ELR (cell line): ENCODE measurements around the gene ASTN2.
A peak's percentile ranks its signal among the peaks of the same experiment; 100 is the strongest.

ENCODE experiments used
- DNase-seq: peaks from one replicate; pipeline ENCODE4 v3.0.0-alpha.2; 2015; ENCODE audit warnings: low read depth

The ASTN2 gene

DNA sequence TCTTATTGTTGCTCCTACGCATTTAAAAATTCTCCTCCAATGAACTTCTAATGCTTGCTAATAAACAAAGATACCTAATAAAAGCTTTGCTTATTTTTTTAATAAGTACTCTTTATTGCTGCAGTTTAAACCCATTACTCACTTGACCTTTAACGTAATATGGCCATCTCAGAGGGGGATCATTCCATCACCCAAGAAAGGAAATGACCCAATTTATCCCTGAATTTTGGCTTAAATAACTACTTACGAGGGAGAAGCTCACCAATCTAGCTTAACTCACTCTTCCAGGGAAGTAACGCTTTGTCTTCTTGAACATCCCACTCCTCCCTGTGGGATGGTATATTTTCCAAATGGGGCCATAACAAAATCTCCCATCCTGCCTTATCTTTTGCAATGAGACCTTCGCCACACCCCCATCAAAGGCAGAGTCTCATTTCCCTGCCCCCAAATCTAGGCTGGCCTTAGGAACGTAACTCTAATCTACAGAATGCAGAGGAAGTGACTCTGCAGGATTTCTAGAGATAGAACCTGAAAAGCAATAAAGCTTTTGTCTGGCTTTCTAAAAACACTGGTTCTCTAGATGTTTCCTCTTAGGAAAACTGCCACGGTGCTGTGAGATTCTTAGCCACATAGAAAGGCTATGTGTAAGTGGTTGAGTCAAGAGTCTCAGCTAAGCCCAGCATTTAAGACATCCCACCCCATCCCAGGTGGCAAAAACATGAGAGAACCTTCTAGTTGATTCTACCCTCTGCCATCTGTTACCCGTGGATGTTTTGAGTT is 310.0 kb downstream of the ASTN2 start:
- DNase-seq: no peak

DNA sequence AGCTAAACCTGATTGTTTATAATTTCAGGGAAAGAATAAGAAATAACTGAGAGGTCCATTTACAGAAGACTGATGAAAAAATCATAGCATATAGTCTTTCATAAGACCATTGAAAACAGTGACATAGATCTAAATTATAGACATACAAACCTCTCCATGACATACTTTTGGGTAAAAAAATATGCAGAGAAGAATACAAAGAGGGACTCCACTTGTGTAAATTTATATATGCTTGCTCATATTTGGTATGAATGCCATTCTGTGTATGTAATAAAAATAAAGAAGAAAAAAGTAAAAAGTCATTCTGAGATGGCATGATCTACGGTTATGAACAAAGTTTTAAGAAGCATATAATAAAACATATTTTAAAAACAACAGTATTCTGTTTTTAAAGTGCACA is 310.7 kb downstream of the ASTN2 start:
- no peak for DNase-seq

DNA sequence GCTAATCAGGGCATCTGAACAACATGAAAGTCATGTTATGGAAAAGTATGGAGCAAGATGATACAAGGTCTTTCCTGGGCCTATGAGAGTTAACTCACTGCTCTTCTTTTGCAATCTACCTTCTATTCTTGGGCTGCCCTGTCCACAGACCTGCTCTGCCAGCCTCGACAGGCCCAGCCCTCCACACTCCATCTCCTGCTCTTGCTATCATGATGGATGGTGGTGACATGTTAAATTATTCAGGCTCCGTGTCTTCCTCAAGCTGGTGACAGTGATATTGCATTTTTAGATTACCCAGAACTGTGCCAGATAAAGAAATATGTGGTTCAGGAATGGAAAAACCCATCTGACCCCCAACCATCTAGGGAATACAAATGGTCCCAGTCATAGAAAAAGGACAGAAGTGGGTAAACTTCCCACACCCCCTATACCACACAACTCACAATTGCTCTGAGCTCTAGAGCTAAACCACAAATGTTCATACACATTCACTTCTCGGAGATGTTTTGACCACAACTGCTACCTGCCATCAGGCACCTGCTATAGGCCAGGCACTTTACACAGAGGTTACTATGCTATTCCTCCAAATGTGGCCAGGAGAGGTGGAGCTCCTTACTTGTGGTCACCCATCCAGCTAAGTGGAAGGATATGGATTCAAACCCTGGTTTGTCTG is 311.3 kb downstream of the ASTN2 start:
- DNase-seq: no peak

DNA sequence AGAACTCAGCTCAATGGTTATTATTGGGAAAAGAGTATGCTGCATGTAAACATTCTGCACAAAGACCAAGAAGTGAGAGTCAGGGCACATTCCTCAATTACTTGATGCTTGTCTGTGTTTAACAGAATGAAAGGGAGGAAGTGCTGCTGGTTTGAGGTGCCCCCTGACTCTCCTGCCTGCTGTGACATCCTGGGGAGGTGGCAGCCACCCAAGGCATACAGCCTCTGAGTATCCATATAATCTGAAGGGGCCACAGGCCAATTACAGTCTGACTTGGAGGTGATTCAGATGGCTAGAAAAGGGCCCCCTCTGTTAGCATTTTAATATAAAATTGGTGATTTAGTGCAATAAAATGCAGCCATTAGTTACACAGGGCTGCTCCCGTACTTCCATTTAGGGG is 313.8 kb downstream of the ASTN2 start:
- DNase-seq: no peak

DNA sequence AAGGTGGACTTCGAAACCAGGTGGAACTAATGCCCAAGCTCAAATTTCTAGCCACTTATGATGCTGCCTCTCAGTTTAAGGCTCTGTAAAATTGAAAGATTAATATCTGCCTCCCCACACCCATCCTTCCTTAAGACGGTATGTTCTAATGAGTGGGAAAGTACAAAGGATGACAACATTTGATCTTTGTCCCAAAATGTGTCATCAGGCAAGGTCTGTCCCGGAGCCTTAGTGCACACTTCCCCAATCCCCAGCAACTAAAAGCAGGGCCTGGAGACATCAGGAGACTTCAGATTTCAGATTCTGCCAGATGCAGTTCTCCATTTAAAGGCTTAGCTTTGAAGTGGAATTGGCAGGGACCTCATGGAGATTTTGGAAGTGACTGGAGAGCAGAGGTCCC is 316.5 kb downstream of the ASTN2 start:
- DNase-seq: no peak

DNA sequence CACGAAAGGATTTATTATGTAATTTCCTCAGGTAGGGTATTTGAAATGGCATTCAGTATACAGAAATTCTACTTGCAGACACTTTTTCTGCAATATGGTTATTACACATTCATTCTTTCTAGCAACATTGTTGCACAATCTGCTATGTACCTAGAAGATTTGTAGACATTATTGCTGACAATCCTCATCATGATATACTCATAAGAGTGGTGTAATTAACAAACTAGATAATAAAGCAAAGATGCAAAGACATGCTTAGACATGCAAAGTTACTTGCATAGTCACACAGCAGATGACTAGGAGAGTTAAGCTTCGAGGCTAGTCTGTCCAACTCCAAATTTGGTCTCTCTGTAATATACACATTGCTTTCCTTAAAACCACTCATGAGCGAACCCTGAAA is 317.1 kb downstream of the ASTN2 start:
- no peak for DNase-seq

DNA sequence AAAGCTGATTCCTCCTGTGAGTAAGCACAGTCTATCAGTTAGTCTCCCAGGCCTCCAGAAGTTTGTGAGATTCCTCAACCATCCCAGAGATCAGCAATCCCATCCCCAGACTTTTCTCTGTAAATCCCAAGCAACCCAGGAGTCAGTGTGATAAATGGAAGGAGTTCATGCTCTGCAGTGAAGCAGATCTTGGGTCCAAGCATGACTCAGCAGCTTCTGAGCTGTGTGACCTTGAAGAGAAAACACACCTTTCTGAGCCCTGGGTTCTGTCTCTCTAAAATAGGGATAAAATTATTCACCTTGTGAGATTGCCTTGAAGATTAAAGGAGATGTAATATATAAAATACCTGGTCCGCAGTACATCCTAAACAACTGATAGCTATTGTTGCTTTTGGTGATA is 318.7 kb downstream of the ASTN2 start:
- DNase-seq: no peak

DNA sequence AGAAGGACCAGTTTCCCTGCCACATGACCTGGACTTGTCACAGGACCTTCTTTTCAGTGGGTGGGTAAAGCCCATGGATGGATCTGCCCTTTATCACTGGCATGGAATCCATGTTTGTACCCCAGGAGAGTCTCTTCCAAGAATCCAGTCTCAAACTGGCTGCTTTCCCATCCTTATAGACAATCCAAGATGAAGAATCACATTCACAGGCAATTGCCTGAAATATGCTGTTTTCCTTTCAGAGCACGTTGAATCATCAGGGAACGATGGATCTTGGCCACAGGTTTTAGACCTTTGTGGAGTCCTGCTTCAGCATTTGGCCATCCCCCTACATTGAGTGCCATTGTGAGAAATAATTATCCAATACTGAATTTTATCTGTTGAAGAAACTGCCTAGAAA is 319.8 kb downstream of the ASTN2 start:
- no peak for DNase-seq

DNA sequence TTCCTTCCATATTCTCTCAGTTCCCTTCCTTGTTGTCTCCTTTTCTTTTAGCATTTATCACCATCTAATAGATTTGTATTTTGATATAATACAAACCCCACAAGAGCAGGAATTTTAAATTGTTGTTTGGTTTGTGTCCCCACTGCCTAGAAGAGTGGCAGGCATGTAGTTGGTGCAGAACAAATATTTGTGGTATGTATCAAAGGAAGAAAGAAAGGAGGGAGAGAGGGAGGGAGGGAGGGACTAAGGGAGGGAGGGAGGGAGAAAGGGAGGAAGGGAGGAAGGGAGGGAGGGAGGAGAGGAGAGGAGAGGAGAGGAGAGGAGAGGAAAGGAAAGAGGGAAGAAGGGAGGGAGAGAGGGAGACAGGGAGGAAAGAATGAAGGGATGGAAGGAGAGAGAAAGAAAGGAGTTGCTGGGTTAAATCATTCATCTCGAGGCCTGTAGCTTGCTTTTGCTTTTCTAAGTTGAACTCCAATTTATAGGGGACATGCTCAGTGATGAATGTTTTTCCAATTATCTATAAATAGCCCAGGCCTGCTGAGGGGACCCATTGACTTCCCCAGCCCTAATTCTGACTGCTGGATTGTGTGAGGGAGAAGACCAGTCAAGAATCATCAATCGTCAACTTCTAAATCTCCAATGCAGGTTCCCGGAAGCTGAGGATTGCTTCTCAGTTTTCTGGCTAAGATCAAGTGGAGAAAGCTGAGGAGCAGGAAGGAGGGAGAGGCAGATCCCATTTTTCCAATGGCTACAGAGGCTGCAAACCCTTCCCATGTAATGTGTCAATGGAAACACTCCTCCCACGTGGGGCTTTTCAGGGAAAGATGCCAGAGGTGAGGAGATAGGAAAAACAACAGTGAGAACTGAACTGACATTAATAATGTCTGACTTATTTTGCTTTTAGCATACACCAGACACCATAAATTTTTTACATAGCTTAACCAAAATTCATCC is 320.7 kb downstream of the ASTN2 start:
- DNase-seq: no peak

DNA sequence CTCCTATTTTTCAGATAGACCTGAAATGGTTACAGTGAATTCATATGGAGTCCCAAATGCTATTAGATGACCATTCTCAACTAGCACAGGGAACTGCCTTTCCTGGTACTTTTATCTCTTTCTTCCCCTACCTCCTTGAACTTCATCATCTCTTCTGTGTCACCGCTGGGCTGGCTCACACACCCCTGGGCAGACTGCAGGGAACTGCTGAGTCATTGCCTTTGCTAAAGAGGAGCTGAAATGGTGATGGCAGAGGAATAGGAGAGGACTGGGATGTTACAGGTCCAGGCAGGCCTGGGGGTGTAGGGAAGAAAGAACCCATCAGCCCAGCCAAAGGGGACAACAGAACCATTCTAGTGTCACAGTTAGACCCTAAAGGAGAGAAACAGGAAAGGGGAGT is 322.3 kb downstream of the ASTN2 start:
- DNase-seq: peak; percentile 3

DNA sequence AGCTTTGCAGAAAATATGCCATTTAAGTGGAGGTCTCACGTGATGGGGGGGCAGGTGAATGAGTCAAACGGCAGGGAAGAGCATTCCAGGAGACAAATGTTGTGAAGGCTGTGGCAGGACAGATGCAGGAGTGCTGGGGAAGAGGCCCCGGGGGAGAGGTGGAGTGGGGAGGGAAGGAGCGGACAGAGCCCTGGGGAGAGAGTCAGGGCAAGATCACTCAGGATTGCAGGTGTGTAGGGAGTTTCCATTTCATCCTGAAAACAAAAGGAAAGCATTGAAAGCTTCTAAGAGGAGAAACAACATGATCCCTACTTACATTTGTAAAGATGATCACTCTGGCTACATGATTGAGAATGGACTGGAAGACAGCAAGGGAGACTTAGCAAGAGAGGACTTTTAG is 323.3 kb downstream of the ASTN2 start:
- DNase-seq: no peak

DNA sequence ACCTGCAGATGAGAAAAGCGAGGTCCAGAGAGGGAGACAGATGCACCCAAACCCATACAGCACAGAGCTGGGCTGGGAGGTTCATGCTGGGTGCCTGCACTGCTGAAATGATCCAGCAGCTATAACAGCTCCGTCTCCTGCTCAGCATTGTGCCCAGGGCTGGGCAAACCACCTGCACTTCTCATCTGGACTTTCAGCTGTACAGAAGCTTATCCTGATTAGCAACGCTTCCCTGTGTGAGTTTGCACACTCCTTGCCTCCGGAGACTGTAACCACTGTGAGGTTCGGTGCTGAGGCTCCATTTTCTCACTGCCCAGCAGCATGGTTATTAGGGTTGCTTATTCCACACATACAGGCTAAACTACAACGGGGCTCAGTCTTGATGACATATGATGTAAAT is 326.1 kb downstream of the ASTN2 start:
- DNase-seq: no peak

DNA sequence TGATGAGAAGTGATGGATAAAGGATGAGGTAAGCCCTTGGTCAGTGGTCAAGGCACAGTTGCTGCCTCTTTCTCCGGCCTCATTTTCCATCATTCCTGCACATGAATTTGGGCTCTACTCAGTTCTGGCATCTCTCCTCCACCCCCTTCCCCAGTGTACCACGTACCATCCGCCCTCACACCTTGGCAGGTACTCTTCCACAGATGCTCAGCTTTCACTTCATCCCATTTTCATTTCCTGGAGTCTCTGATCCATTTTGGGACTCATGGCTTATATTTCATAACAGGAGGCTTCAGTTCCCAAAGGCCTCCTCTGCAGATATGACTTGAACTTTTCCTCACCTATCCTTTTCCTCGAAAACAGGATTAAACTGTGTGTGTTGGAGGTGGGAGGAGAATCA is 326.7 kb downstream of the ASTN2 start:
- no peak for DNase-seq

DNA sequence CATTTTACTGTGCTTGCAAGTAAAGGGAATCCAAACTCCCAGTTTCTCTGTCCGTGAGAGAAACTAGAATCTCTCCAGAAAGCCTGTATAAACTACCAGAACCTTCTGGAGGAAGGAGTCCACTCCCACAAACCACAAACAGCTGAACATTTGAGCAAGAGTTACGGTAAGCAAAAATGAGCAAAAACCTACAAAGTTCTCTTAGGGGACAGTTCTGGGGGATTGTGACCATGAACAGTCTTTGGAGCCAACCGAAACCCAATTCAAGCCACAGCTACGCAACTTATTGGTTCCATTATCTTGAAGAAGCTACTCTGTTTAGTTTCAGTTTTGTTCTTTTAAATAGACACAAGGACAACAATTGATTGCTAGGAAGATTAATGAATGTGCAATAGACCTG is 330.6 kb downstream of the ASTN2 start:
- DNase-seq: no peak

DNA sequence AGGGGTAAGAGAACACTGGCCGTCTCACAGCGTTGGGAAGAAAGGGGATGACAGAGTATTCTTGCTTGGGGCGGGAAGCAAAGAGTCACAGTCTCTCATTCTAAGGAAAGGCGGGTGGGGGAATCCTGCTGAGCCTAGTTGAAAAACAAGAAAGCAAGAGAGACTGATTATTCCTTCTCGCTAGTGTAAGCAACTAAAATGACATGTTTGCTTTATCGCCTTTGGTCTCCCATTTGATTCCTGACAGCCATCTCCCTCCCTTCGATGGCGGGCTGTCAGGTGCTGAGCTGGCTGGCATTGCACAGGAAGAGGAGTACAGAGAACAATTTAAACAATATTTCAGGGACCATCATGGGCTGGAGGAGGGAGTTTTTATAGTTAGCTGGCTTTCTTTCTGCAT is 331.3 kb downstream of the ASTN2 start:
- DNase-seq: no peak

DNA sequence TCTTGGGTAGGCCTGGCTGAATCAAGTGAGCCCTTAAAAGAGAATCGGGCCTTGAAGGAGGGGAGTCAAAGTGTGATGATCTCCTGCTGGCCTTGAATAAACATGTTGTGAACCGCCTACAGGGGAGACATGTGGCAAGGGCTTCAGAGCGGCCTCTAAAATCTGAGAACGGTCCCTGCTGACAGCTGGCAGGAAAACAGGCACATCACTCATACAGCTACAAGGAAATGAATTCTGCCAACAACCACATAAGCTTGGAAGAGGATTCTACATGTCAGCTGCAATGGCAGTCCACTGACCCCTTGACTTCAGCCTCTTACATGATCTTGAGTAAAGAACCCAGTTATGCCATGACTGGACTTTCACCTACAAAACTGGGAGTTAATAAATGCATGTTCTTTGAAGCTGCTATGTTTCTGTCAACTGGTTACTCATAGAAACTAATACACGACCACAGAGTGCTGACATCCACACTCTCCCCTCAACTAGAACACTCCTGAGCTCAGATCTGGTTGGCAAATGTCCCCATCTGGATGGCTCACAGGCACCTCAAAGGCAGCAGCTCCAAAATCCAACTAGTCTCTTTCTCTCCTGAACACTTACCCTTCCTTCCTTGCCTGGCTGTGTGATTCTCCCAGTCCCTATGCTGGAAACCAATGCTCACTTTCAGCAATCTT is 333.1 kb downstream of the ASTN2 start:
- DNase-seq: no peak

DNA sequence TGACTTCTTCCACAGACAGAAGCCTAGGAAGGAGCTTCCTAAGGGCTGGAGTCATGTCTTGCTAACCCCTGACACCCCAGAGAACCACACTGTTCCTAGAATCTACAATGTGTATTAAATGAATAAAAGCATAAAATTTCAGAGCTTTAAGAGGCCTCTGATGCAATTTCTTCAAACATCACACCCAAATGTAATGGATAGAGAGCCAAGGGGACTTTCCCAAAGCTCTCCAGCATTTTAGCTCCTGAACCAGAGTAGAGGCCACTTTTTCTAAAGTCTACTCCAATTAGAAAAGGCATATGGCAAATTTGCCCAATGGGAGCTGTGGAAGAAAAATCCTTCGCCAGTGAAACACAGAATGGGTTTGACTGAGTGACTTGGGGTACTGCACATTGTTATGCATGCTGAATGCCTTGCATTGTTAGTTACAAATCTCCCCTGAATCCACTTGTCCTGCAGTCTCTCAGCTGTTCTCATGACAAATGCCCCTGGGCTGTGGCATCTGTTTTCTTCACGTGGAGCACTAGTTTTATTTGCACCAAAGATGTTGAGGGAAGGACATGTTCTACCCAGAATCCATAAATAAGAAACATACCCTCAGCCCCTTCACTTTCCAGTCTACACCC is 334.0 kb downstream of the ASTN2 start:
- DNase-seq: no peak

DNA sequence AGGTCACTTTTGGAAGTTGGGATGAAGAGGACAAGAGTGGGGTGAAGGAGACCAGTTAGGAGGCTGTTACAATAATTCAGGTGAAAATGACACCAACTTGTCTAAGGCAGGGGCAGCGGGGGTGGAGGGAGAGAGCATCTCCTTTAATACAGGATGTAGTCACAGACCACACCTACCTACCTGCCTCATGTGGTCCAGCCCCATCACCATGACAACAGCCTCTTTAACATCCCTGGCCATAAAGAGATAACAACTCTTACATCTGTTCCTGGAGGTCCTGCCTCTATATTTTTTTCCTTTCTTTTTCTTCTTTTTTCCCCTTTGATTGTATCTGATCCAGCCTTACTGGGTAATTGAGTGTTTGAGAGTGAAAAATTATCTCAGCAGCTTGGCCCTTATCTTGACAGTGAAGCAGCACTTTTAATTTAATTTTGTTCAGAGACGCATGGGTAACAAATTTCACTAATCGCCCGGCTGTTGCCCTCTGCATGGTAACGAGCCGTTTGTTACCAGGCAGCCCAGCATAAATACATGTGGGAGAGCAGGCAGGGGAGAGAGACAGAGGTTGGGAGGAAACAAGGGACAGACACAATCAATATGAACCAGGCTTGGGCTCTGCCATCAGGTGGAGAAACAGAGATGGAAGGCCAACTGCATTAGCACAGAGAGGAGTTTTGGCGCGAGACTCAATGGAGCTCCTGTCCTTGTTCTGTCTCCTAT is 338.1 kb downstream of the ASTN2 start:
- no peak for DNase-seq

DNA sequence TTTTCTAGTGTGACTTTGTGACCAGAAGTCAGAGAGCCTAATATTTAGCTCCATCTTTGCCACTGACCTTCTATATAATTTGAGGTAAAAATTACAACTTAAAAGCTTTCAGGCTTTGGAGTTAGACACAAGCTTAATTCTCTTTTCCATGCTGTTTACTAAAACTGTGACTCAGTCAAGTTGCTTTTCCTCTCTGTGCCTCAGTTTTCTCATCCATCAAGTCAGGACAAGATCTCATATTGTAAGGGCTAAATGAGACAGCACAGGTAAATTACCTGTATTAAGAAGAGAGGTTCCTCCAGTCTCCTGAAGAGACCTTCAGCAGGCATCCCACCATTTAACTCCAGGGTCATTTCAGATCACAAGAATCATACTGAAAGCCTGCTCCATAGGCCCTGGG is 339.2 kb downstream of the ASTN2 start:
- no peak for DNase-seq

DNA sequence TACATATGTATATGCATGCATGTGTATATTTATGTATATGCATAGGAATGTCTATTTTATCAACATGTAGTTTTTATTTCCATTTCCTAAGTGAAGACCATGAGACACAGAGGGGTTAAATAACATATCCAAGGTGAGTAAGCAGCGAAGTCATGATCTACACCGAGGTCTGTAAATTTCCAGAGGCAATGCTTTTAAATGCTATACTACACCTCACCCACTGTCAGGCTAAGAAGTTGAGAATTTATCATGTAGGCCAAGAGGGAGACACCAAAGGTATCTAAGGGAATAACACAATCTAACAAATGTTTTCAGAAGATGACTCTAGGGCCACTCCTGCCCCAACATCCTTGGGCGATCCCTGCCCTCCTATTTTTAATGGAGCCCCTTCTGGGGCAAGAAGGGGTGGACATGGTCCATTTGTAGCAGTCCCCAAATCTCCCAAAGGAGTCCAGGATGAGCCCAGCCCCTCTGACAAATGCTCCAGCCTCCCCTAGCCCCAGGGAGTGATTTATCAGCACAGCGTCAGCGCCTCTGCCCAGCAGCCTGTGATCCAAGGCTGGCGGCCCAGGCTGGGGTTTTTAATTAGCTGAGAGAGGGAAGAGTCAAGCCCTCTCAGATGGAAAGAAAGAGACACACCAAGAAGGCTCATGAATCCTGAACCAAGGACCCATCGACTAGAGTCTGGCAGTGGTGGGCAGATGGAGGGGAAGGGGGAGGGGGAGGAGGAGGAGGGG is 339.9 kb downstream of the ASTN2 start:
- DNase-seq: no peak

DNA sequence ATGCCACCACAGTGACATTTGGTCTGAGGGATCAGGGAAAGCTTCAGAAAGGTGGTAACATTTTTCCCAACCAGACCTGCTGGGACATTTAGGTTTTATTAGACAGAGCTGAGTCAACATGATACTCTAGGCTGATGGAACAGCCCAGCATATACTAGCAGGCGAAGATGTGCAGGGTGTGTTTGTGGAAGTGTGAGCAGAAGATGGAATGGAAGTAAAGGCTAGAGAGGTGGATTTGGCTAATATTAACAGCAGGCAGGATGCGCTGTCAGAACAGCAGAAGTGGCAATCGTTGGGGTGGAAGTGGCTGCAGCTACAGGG is 340.6 kb downstream of the ASTN2 start:
- no peak for DNase-seq
